GM18519 (cell line): ENCODE data around the gene NAALADL2.

Experiments
- ATAC-seq: cut with Tn5 transposase; IDR thresholded peaks from one replicate; pipeline ENCODE4 v1.9.1; 2021; ENCODE audit warnings: mild to moderate bottlenecking, moderate library complexity; ENCODE audit not compliant: unreplicated experiment, low FRiP score

Gene NAALADL2

GRCh38 chr3:174959556-174960065 is 100.5 kb downstream of the NAALADL2 start:
- ATAC-seq = no peak

- no peak for ATAC-seq
Observed at GRCh38 chr3:174960898-174961297, 101.8 kb downstream of the NAALADL2 start.

GRCh38 chr3:174973465-174973864 is 114.3 kb downstream of the NAALADL2 start:
- no peak for ATAC-seq

GRCh38 chr3:174986685-174987084 is 127.6 kb downstream of the NAALADL2 start:
- ATAC-seq = no peak

- no peak for ATAC-seq
Observed at GRCh38 chr3:175001091-175001490, 142.0 kb downstream of the NAALADL2 start.

GRCh38 chr3:175002732-175003143 is 143.6 kb downstream of the NAALADL2 start:
- ATAC-seq = no peak

- ATAC-seq = no peak
Observed at GRCh38 chr3:175003590-175003989, 144.5 kb downstream of the NAALADL2 start.

GRCh38 chr3:175005193-175005592 is 146.1 kb downstream of the NAALADL2 start:
- ATAC-seq = no peak

- ATAC-seq = no peak
Observed at GRCh38 chr3:175005881-175006280, 146.7 kb downstream of the NAALADL2 start.

- ATAC-seq = no peak
Observed at GRCh38 chr3:175007306-175007705, 148.2 kb downstream of the NAALADL2 start.

- no peak for ATAC-seq
Observed at GRCh38 chr3:175009295-175009694, 150.2 kb downstream of the NAALADL2 start.

GRCh38 chr3:175015056-175015635 is 156.0 kb downstream of the NAALADL2 start:
- ATAC-seq = no peak

- no peak for ATAC-seq
Observed at GRCh38 chr3:175018946-175019727, 160.0 kb downstream of the NAALADL2 start.

GRCh38 chr3:175020101-175020500 is 161.0 kb downstream of the NAALADL2 start:
- ATAC-seq = no peak

- no peak for ATAC-seq
Observed at GRCh38 chr3:175029828-175030227, 170.7 kb downstream of the NAALADL2 start.

GRCh38 chr3:175039875-175040274 is 180.7 kb downstream of the NAALADL2 start:
- no peak for ATAC-seq

- no peak for ATAC-seq
Observed at GRCh38 chr3:175041369-175041768, 182.2 kb downstream of the NAALADL2 start.

- no peak for ATAC-seq
Observed at GRCh38 chr3:175046601-175047000, 187.5 kb downstream of the NAALADL2 start.

- no peak for ATAC-seq
Observed at GRCh38 chr3:175047786-175048185, 188.7 kb downstream of the NAALADL2 start.

GRCh38 chr3:175057401-175057800 is 198.3 kb downstream of the NAALADL2 start:
- ATAC-seq = no peak

- no peak for ATAC-seq
Observed at GRCh38 chr3:175059788-175060187, 200.7 kb downstream of the NAALADL2 start.

- ATAC-seq = no peak
Observed at GRCh38 chr3:175065497-175065896, 206.4 kb downstream of the NAALADL2 start.
